GM19023 (cell line): Measurements from ENCODE around the gene CELF1.

Source experiments
- ATAC-seq: cut with Tn5 transposase; IDR thresholded peaks from one replicate; pipeline ENCODE4 v1.9.1; 2021; ENCODE audit warnings: mild to moderate bottlenecking, moderate library complexity; ENCODE audit not compliant: unreplicated experiment

The CELF1 gene

GRCh38 chr11:47426062-47426956, 126.6 kb downstream of the CELF1 start, which contains the start of gene PSMC3:
Gene PSMC3 (minus strand): TSS chr11:47426439. CDS start chr11:47426279, 160 bp downstream.
- ATAC-seq, result peak; percentile 93

- no peak for ATAC-seq
Observed at GRCh38 chr11:47425611-47426010, 127.3 kb downstream of the CELF1 start.

- no peak for ATAC-seq
Observed at GRCh38 chr11:47418454-47419259, 134.3 kb downstream of the CELF1 start.

GRCh38 chr11:47417712-47418111, 135.2 kb downstream of the CELF1 start:
- no peak for ATAC-seq

GRCh38 chr11:47415949-47416472, 136.9 kb downstream of the CELF1 start:
- no peak for ATAC-seq
